ENCODE measurements around the gene CCL25. TPM values are rescaled to one million over a fixed set of nuclear protein-coding genes. Genes with fewer than 3 reads are reported as not detected.
A peak's percentile ranks its signal among the peaks of the same experiment; 100 is the strongest.

The CCL25 gene
- total and polyA plus RNA-seq, 9 of the 15 experiments (the other 6 are each of a cell fraction or from before 2014, with no cell fraction given) = 0.15 TPM; not detected in 8

DNA sequence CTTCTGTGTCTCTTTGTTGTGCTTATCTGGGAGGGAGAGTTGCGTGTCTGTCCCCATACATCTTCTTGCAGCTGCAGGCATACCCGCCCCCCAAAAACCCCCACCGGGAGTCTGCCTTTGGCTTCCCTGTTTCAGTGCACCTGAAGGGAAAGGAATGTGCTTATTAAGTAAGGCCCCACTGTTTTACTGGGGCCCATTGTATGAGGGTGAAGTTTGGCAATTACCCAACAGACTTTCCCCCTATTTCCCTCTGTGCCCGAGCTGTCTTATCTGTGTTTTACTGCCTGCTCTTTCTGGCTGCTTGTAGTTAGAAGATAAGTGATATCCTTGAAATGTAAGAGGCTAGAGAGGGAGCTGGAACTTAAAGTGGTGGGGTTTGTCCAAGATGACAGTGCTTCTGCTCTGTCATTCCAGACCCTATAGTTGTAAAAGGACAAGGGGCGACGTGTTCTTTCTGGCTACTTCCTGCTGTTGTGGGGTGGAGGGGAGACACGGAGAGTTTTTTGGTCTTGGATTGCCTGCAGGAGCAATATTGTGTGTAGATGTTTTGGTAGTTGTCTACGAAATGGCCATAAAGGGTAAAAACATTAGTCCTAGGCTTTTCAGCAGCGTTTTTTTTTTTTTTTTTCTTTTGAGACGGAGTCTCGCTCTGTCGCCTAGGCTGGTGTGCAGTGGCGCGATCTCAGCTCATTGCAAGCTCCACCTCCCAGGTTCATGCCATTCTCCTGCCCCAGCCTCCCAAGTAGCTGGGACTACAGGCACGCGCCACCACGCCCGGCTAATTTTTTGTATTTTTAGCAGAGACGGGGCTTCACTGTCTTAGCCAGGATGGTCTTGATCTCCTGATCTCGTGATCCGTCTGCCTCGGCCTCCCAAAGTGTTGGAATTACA lies 19.0 kb upstream of the CCL25 start (continued):
- TF ChIP-seq, protein P1, sequence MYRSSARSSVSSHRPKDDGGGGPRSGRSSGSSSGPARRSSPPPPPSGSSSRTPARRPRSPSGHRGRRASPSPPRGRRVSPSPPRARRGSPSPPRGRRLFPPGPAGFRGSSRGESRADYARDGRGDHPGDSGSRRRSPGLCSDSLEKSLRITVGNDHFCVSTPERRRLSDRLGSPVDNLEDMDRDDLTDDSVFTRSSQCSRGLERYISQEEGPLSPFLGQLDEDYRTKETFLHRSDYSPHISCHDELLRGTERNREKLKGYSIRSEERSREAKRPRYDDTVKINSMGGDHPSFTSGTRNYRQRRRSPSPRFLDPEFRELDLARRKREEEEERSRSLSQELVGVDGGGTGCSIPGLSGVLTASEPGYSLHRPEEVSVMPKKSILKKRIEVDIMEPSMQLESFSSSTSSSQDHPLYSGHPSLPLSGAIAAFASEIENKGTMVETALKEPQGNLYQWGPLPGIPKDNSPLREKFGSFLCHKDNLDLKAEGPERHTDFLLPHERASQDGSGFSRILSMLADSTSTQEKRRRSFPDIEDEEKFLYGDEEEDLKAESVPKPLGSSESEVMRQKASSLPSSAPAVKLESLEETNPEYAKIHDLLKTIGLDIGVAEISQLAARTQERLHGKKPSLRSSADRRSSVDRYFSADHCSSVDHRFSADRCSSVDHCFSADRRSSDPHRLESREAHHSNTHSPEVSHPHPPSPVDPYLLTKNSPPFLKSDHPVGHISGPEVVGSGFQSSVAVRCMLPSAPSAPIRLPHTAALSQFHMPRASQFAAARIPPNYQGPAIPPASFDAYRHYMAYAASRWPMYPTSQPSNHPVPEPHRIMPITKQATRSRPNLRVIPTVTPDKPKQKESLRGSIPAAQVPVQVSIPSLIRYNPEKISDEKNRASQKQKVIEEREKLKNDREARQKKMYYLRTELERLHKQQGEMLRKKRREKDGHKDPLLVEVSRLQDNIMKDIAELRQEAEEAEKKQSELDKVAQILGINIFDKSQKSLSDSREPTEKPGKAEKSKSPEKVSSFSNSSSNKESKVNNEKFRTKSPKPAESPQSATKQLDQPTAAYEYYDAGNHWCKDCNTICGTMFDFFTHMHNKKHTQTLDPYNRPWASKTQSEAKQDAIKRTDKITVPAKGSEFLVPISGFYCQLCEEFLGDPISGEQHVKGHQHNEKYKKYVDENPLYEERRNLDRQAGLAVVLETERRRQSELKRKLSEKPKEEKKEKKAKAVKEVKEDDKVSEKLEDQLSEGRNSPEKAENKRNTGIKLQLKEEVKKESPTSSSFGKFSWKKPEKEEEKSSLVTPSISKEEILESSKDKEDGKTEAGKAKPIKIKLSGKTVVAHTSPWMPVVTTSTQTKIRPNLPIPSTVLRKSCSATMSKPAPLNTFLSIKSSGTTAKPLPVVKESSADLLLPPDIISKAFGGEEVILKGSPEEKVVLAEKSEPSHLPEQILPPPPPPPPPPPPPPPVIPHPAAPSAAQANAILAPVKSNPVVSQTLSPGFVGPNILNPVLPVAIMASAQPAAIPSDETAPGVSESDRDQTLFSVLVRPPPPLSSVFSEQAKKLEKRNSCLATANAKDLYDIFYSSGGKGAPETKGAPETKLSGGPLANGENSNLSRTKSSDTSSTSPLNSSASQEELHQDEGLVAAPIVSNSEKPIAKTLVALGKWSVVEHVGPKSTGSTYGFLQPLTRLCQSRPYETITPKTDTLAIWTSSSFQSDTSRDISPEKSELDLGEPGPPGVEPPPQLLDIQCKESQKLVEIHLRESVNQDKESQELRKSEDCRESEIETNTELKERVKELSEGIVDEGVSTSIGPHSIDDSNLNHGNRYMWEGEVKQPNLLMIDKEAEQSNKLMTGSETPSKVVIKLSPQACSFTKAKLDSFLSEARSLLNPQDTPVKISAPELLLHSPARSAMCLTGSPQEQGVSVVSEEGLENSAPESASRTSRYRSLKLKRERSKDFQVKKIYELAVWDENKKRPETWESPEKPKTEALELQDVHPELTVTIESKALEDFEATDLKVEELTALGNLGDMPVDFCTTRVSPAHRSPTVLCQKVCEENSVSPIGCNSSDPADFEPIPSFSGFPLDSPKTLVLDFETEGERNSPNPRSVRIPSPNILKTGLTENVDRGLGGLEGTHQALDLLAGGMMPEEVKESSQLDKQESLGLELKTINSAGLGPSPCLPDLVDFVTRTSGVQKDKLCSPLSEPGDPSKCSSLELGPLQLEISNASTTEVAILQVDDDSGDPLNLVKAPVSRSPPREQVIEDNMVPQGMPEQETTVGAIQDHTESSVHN (IDR thresholded peaks at IDR 0.05; ENCODE audit: borderline replicate concordance in 1 of 2, low read depth in 1 of 2) = peak in 1 of 2 experiments; percentile 51; a peak in 1 of 4 replicates
- peak; percentile 62 for TF ChIP-seq BRD9 (IDR thresholded peaks at IDR 0.05; ENCODE audit: low read depth, partially characterized antibody)
- TF ChIP-seq HSF4 (CRISPR knock-in tag; IDR thresholded peaks at IDR 0.05; ENCODE audit: borderline replicate concordance) = peak; percentile 68; the same call in 1 of the 2 replicates
- TF ChIP-seq LARP7 (IDR thresholded peaks at IDR 0.05) = peak; percentile 92
- TF ChIP-seq DACH1 (IDR thresholded peaks at IDR 0.05; ENCODE audit: partially characterized antibody) = peak; percentile 92
- peak in 1 of 2 experiments; percentile 23; a peak in 1 of 4 replicates for TF ChIP-seq MAZ (CRISPR knock-in tag; conservative IDR thresholded peaks at IDR 0.05 in 1 of 2, IDR thresholded peaks at IDR 0.05 in 1 of 2)
- TF ChIP-seq, protein P2, sequence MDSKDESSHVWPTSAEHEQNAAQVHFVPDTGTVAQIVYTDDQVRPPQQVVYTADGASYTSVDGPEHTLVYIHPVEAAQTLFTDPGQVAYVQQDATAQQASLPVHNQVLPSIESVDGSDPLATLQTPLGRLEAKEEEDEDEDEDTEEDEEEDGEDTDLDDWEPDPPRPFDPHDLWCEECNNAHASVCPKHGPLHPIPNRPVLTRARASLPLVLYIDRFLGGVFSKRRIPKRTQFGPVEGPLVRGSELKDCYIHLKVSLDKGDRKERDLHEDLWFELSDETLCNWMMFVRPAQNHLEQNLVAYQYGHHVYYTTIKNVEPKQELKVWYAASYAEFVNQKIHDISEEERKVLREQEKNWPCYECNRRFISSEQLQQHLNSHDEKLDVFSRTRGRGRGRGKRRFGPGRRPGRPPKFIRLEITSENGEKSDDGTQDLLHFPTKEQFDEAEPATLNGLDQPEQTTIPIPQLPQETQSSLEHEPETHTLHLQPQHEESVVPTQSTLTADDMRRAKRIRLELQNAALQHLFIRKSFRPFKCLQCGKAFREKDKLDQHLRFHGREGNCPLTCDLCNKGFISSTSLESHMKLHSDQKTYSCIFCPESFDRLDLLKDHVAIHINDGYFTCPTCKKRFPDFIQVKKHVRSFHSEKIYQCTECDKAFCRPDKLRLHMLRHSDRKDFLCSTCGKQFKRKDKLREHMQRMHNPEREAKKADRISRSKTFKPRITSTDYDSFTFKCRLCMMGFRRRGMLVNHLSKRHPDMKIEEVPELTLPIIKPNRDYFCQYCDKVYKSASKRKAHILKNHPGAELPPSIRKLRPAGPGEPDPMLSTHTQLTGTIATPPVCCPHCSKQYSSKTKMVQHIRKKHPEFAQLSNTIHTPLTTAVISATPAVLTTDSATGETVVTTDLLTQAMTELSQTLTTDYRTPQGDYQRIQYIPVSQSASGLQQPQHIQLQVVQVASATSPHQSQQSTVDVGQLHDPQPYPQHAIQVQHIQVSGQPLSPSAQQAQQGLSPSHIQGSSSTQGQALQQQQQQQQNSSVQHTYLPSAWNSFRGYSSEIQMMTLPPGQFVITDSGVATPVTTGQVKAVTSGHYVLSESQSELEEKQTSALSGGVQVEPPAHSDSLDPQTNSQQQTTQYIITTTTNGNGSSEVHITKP (IDR thresholded peaks at IDR 0.05; ENCODE audit: partially characterized antibody) = peak; percentile 55
- TF ChIP-seq SMARCA5 (IDR thresholded peaks at IDR 0.05) = peak; percentile 91
- TF ChIP-seq NFIC (IDR thresholded peaks at IDR 0.05) = peak; percentile 98
- 0 out of 2 replicates have a peak, but pooled peaks have one; percentile 50 for TF ChIP-seq ESRRA (IDR thresholded peaks at IDR 0.05; ENCODE audit: borderline replicate concordance, low read depth)
- TF ChIP-seq MAFK (IDR thresholded peaks at IDR 0.05; ENCODE audit: low read length) = peak; percentile 54
- peak; percentile 74 for TF ChIP-seq GATAD2A (IDR thresholded peaks at IDR 0.05)
